Fibroblast of pulmonary artery (primary cell): ENCODE measurements around the gene ATXN10.

Experiments
- DNase-seq: peaks from one replicate; pipeline ENCODE4 v3.0.0-alpha.2; 2010; ENCODE audit warnings: low read depth
- H3K4me3 ChIP-seq: replicated peaks from 2 replicates; pipeline ENCODE4 v1.5.1; 2011; ENCODE audit warnings: low read depth, mild to moderate bottlenecking, control low read depth, low read length, moderate library complexity
- TF ChIP-seq, protein P1 (sequence below): IDR thresholded peaks from 2 replicates; pipeline ENCODE4 v1.5.1; 2011; ENCODE audit warnings: mild to moderate bottlenecking, control low read depth, low read length, inconsistent platforms; ENCODE audit errors: missing control alignments

Gene ATXN10

DNA sequence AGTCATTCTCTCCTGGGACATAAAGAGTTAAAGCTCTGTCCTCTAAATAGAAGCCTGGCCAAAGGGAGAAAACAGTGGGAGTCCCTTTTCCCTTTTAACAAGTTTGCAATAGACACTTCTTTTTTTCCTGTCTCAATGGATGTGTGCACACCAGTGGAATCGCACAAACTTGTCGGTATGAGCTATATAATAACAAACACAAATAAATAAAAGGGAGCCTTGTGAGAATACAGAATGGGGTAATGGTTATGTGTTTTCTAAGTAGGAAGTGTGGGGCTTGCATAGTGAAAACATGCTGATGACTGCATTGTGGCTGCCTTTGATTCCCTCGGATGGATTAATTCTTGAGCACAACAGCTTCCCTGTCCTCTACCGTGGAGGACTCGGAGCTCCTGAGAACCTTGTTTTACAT, 173.4 kb downstream of the ATXN10 start:
- TF ChIP-seq, protein P1, sequence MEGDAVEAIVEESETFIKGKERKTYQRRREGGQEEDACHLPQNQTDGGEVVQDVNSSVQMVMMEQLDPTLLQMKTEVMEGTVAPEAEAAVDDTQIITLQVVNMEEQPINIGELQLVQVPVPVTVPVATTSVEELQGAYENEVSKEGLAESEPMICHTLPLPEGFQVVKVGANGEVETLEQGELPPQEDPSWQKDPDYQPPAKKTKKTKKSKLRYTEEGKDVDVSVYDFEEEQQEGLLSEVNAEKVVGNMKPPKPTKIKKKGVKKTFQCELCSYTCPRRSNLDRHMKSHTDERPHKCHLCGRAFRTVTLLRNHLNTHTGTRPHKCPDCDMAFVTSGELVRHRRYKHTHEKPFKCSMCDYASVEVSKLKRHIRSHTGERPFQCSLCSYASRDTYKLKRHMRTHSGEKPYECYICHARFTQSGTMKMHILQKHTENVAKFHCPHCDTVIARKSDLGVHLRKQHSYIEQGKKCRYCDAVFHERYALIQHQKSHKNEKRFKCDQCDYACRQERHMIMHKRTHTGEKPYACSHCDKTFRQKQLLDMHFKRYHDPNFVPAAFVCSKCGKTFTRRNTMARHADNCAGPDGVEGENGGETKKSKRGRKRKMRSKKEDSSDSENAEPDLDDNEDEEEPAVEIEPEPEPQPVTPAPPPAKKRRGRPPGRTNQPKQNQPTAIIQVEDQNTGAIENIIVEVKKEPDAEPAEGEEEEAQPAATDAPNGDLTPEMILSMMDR = no peak
- H3K4me3 ChIP-seq = no peak overlapping the region
- no peak for DNase-seq

DNA sequence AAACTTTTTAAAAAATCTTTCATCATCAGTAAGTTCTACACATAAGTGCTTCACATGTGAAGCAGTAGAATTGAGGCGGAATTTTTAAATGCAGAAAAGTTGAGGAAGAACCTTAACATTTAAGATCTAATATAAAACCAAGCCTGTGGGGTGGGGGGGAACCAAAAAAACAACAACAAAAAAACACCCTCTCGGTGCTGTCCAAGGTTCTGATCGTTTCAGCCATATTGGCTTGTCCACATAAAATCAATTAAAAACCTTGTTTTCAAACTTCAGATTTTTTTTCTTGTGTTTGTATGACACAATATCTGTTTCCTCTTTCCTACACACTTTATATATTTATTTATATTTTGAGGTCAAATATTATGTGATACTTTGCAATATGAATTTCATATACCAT, 175.3 kb downstream of the ATXN10 start:
- TF ChIP-seq, protein P1 = no peak
- peak; percentile 19 for DNase-seq
- H3K4me3 ChIP-seq = no peak overlapping the region

DNA sequence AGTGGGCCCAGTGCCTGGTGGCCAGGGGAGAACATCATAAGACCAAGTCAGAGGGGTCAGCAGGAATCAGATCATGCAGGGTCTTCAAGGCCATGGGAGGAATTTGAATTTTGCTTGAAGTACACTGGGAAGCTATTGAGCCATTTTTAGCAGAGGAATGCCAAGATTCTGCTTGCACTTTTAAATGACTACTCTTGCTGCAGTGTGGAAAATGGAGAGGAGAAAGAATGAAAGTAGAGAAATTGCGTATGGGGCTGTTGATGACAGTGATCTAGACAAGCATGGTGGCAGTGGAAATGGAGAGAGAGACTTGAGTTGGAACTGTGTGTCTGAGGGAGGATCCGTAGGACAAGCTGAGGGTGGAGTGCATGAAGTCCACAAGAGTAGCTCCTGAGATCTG, 177.3 kb downstream of the ATXN10 start:
- no peak overlapping the region for H3K4me3 ChIP-seq
- DNase-seq = no peak
- TF ChIP-seq, protein P1 = no peak

DNA sequence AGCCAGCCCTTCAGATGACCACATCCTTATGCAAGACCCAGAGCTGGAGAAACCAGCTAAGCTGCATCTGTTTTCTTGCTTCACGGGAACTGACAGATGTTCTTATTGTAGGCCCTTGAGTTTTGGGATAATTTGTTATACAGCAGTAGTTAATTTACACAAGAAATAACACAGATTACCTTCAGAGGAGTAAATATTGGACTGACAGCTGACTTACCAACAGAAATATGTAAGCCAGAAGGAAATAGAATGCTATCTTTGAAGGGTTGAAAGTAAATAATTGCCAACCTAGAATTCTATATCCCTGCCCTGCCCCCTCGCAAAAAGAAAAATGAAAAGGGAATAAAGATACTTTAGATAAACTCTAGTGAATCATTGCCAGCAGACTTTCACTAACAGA, 181.2 kb downstream of the ATXN10 start:
- no peak for DNase-seq
- H3K4me3 ChIP-seq = no peak overlapping the region
- TF ChIP-seq, protein P1 = no peak

DNA sequence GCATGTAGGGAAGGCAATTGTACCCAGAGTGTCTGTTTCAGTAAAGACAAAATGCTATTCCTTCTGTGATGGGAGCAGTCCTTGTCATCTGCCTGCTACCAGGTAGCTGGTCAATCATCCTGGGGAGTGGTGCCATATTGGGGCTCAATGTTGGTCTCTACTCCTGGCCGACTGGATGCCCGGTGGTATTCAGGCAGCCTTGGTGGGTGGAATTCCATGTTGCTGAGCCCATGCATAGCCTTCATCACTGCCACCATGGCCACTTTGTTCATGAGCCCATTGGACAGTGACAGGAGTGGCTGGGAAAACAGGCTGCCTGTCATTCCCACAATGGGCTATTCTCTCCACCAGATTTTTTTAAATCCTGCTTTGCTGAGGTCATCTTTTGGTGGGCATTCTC, 184.3 kb downstream of the ATXN10 start:
- no peak for DNase-seq
- H3K4me3 ChIP-seq = no peak overlapping the region
- TF ChIP-seq, protein P1 = no peak

DNA sequence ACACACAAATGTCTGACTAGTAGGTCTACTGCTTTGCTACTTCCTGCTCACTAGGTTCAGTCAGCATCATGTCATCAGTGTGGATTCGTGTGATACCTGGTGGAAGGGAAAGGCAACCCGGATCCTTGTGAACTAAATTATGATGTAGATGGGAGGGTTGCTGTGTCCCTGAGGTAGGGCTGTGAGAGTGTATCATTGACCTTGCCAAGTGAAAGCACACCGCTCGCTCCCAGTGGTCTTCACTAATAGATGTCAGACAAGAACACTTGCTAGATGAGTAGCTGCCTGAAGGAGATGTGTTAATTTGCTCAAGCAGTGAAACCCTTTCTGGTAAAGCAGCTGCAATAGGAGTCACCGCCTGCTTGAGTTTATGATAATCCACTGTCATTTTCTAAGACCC, 185.9 kb downstream of the ATXN10 start:
- no peak for DNase-seq

More for the DNA sequence above, 185.9 kb downstream of the ATXN10 start:
- TF ChIP-seq, protein P1 = no peak
- no peak overlapping the region for H3K4me3 ChIP-seq
